K562 (cell line): ENCODE measurements around the gene PDCD1. TPM values are rescaled to one million over a fixed set of nuclear protein-coding genes. Genes with fewer than 3 reads are reported as not detected.
A peak's percentile ranks its signal among the peaks of the same experiment; 100 is the strongest.

Source experiments
- ARID1B ChIP-seq: fragments of 450-650 bp; IDR thresholded peaks from 2 replicates; pipeline ENCODE4 v1.6.1; 2016; ENCODE audit warnings: antibody characterized with exemption, mild to moderate bottlenecking, inconsistent platforms
- BACH1 ChIP-seq: fragments of 200-800 bp; sonication (Bioruptor generic); IDR thresholded peaks from 2 replicates; pipeline ENCODE4 v1.6.1; 2016; ENCODE audit warnings: missing genetic modification characterization, missing compliant biosample characterization
- C11orf30 ChIP-seq: fragments of 450-650 bp; IDR thresholded peaks from 2 replicates; pipeline ENCODE4 v1.6.1; 2016; ENCODE audit warnings: low read depth, mild to moderate bottlenecking
- DPF2 ChIP-seq: fragments of 450-650 bp; IDR thresholded peaks from 2 replicates; pipeline ENCODE4 v1.6.1; 2016
- MAFF ChIP-seq: IDR thresholded peaks from 2 replicates; pipeline ENCODE4 v1.6.1; 2012; ENCODE audit warnings: low read length, improper control_type of control experiment
- MAFG ChIP-seq: fragments of 450-650 bp; conservative IDR thresholded peaks from 2 replicates; pipeline ENCODE4 v1.6.1; 2016; ENCODE audit warnings: missing genetic modification characterization, missing compliant biosample characterization
- MAZ ChIP-seq, 2 experiments: fragments of 450-650 bp in 1 of 2; sonication (generic) in 1 of 2; formaldehyde crosslinking; IDR thresholded peaks in 1 of 2; conservative IDR thresholded peaks in 1 of 2; 2 replicates each; pipeline versions ENCODE4 v1.4.0 to v1.5.0; 2020; ENCODE audit warnings: mild to moderate bottlenecking in 1 of 2, missing genetic modification reagents in 1 of 2
- RAD21 ChIP-seq, 2 experiments: fragments of 250-450 bp in 1 of 2; fragments of 450-650 bp in 1 of 2; sonication (Bioruptor Pico) in 1 of 2; formaldehyde crosslinking in 1 of 2; IDR thresholded peaks in 1 of 2; conservative IDR thresholded peaks in 1 of 2; 2 replicates each; pipeline versions ENCODE4 v1.4.0 to v1.8.0; 2020 to 2022; ENCODE audit warnings: mild to moderate bottlenecking in 2 of 2, moderate library complexity in 1 of 2
- SMARCA4 ChIP-seq: fragments of 450-650 bp; IDR thresholded peaks from 2 replicates; pipeline ENCODE4 v1.6.1; 2016
- SOX6 ChIP-seq: fragments of 450-650 bp; IDR thresholded peaks from 2 replicates; pipeline ENCODE4 v1.6.1; 2014; ENCODE audit warnings: mild to moderate bottlenecking
- TAF15 ChIP-seq: fragments of 200-400 bp; formaldehyde crosslinking; IDR thresholded peaks from 2 replicates; pipeline ENCODE4 v1.6.1; 2017; ENCODE audit warnings: mild to moderate bottlenecking, low read depth, low read length, moderate library complexity
- TBP ChIP-seq: optimal IDR thresholded peaks from 2 replicates; pipeline ENCODE3; 2011; ENCODE audit warnings: low read depth, low read length, improper control_type of control experiment
- ZC3H8 ChIP-seq: fragments of 450-650 bp; IDR thresholded peaks from 2 replicates; pipeline ENCODE4 v1.6.1; 2017
- ZNF518B ChIP-seq: fragments of 250-450 bp; sonication (Bioruptor Pico); IDR thresholded peaks from 2 replicates; pipeline ENCODE4 v1.5.0; 2021; ENCODE audit warnings: mild to moderate bottlenecking, moderate library complexity
- ZZZ3 ChIP-seq: fragments of 450-650 bp; IDR thresholded peaks from 2 replicates; pipeline ENCODE4 v1.6.1; 2016; ENCODE audit warnings: antibody characterized with exemption, mild to moderate bottlenecking, moderate library complexity
- polyA plus RNA-seq, 8 experiments: library from polyadenylated mRNA; depleted of rRNA in 4 of 8; stranded (reverse) in 5 of 8; unstranded in 3 of 8; fragments of >200 nt; fragmentation: Nextera tagmentation in 2 of 8; fragmentation: Illumina TruSeq in 1 of 8; extraction: Ambion mirVana in 2 of 8; extraction: Trizol in 1 of 8; gene quantifications; 2 replicates each; pipeline versions ENCODE4 v1.2.1 to v1.2.3, GENCODE V29; 2011 to 2014; ENCODE audit warnings: inconsistent platforms in 1 of 8, missing spikeins in 1 of 8
- total RNA-seq, 7 experiments: library from RNA; depleted of rRNA in 6 of 7; stranded (reverse); fragments of >200 nt in 6 of 7; fragmentation: Illumina TruSeq in 2 of 7; extraction: Trizol in 2 of 7; gene quantifications; 2 replicates each; pipeline versions ENCODE4 v1.2.1 to v1.2.3, GENCODE V29; 2011 to 2021; ENCODE audit warnings: low replicate concordance in 1 of 7

The PDCD1 gene
- total and polyA plus RNA-seq, 9 of the 15 experiments (the other 6 are each of a cell fraction or from before 2014, with no cell fraction given) = 0.15 to 2.5 (median 1.0) TPM; not detected in 2

GRCh38 chr2:241833101-241833663, 25.5 kb downstream of the PDCD1 start (continued):
- TF ChIP-seq ZZZ3 (no peak), ZNF518B (CRISPR knock-in tag) (no peak), RAD21 (CRISPR knock-in tag; conservative IDR thresholded peaks at IDR 0.05 in 1 of 2, IDR thresholded peaks at IDR 0.05 in 1 of 2) (no peak), MAFG (tag) (peak; percentile 97), ARID1B (peak; percentile 32; the same call in 1 of the 2 replicates), MAFF (peak; percentile 98), ZC3H8 (no peak), TBP (peak; percentile 53), C11orf30 (peak; percentile 97), SOX6 (peak; percentile 49; the same call in 1 of the 2 replicates), SMARCA4 (peak; percentile 53; the same call in 1 of the 2 replicates), TAF15 (no peak), MAZ (CRISPR knock-in tag; conservative IDR thresholded peaks at IDR 0.05 in 1 of 2, IDR thresholded peaks at IDR 0.05 in 1 of 2) (no peak), DPF2 (peak; percentile 46; the same call in 1 of the 2 replicates), BACH1 (peak; percentile 83; the same call in 1 of the 2 replicates)
